ENCODE data around the gene GTF3C2. TPM values are rescaled to one million over a fixed set of nuclear protein-coding genes. Genes with fewer than 3 reads are reported as not detected.

GTF3C2 gene
- polyA plus RNA-seq (2013, experiment 1 of 2) = 50.7 TPM
- 51.9 TPM for polyA plus RNA-seq (2013, experiment 2 of 2)

GRCh38 chr2:27356382-27357181 is at the start of gene GTF3C2:
Gene GTF3C2 (minus strand): TSS chr2:27356764. CDS start chr2:27343554, 13,210 bp downstream.
- DNase-seq (ENCODE audit: low spot score) = peak; percentile 98
- Histone ChIP-seq H3K18ac (ENCODE audit: low read length) (peak within 1 kb of the TSS; percentile 91), H2AFZ (ENCODE audit: low read length) (peak within 1 kb of the TSS; percentile 96), H3K9ac (ENCODE audit: low read depth, low read length, poor library complexity) (peak within 1 kb of the TSS; percentile 92), H3K4ac (ENCODE audit: low read length) (peak within 1 kb of the TSS; percentile 95), H4K91ac (ENCODE audit: low read depth, low read length, poor library complexity) (no peak within 1 kb of the TSS), H2BK120ac (ENCODE audit: low read depth, low read length) (no peak within 1 kb of the TSS), H2BK12ac (ENCODE audit: low read length) (no peak within 1 kb of the TSS), H3K9me3 (replicated peaks in 1 of 2; ENCODE audit: control insufficient read depth in 2 of 2, insufficient read depth in 1 of 2, low read depth in 1 of 2, low read length in 2 of 2) (peaks cover 0 to 7% of the 10 kb centered on the region in 2 donors), H3K23ac (ENCODE audit: low read depth, low read length, poor library complexity) (peak within 1 kb of the TSS; percentile 29), H3K4me1 (ENCODE audit: control insufficient read depth in 2 of 2, insufficient read depth in 1 of 2, low read depth in 1 of 2, low read length in 2 of 2) (peaks cover 0 to 3% of the 10 kb centered on the region in 2 donors), H3K27me3 (ENCODE audit: control insufficient read depth in 3 of 3, insufficient read depth in 3 of 3, low read depth in 1 of 3, low read length in 3 of 3) (no peaks in the 10 kb centered on the region), H3K4me3 (ENCODE audit: low read length in 2 of 2) (peak within 1 kb of the TSS; percentile 95 to 97), H3K27ac (replicated peaks; ENCODE audit: low read length) (peak within 1 kb of the TSS; percentile 93), H3K79me1 (ENCODE audit: low read depth, low read length) (peaks cover 6% of the 10 kb centered on the region), H3K36me3 (replicated peaks in 1 of 2; ENCODE audit: control insufficient read depth in 2 of 2, insufficient read depth in 2 of 2, low read length in 2 of 2) (peaks cover 0 to 23% of the 10 kb centered on the region in 2 donors), H4K8ac (ENCODE audit: low read depth, low read length) (peak within 1 kb of the TSS; percentile 30), H2BK5ac (ENCODE audit: low read length) (peak within 1 kb of the TSS; percentile 9), H2AK5ac (ENCODE audit: low read depth, low read length) (peak within 1 kb of the TSS; percentile 4), H2BK15ac (ENCODE audit: low read length) (no peak within 1 kb of the TSS), H3K14ac (ENCODE audit: low read length) (peak within 1 kb of the TSS; percentile 89), H3K4me2 (ENCODE audit: insufficient read depth, low read length, poor library complexity, severe bottlenecking) (peak within 1 kb of the TSS; percentile 91)
- WGBS, 2 donors (ENCODE audit: extremely low coverage in 2 of 2, insufficient read length in 2 of 2, insufficient replicate concordance in 1 of 2) = no CpG with 5 or more reads among the region's 67 CpGs

- H3K14ac ChIP-seq (ENCODE audit: low read length) = no peak overlapping the region
- H2AFZ ChIP-seq (ENCODE audit: low read length) = no peak overlapping the region
- no peak overlapping the region for H3K4ac ChIP-seq (ENCODE audit: low read length)
- DNase-seq (ENCODE audit: low spot score) = no peak
- peaks cover 5% of the 10 kb centered on the region for H3K79me1 ChIP-seq (ENCODE audit: low read depth, low read length)
- no peak overlapping the region for H3K4me3 ChIP-seq (ENCODE audit: low read length in 2 of 2)
- H3K9me3 ChIP-seq (replicated peaks in 1 of 2; ENCODE audit: control insufficient read depth in 2 of 2, insufficient read depth in 1 of 2, low read depth in 1 of 2, low read length in 2 of 2) = peaks cover 0 to 9% of the 10 kb centered on the region in 2 donors
- H2BK120ac ChIP-seq (ENCODE audit: low read depth, low read length) = no peak overlapping the region
- H3K9ac ChIP-seq (ENCODE audit: low read depth, low read length, poor library complexity) = no peak overlapping the region
- peaks cover 3 to 46% of the 10 kb centered on the region in 2 donors for H3K36me3 ChIP-seq (replicated peaks in 1 of 2; ENCODE audit: control insufficient read depth in 2 of 2, insufficient read depth in 2 of 2, low read length in 2 of 2)
- H2BK15ac ChIP-seq (ENCODE audit: low read length) = no peak overlapping the region
- no peak overlapping the region for H3K23ac ChIP-seq (ENCODE audit: low read depth, low read length, poor library complexity)
- H2BK5ac ChIP-seq (ENCODE audit: low read length) = no peak overlapping the region
- H3K27me3 ChIP-seq (ENCODE audit: control insufficient read depth in 3 of 3, insufficient read depth in 3 of 3, low read depth in 1 of 3, low read length in 3 of 3) = no peaks in the 10 kb centered on the region
- H3K27ac ChIP-seq (replicated peaks; ENCODE audit: low read length) = no peak overlapping the region
- no peak overlapping the region for H4K91ac ChIP-seq (ENCODE audit: low read depth, low read length, poor library complexity)
- no CpG with 5 or more reads among the region's 2 CpGs for WGBS, 2 donors (ENCODE audit: extremely low coverage in 2 of 2, insufficient read length in 2 of 2, insufficient replicate concordance in 1 of 2)
- H2AK5ac ChIP-seq (ENCODE audit: low read depth, low read length) = no peak overlapping the region
- H3K4me2 ChIP-seq (ENCODE audit: insufficient read depth, low read length, poor library complexity, severe bottlenecking) = no peak overlapping the region
- no peak overlapping the region for H2BK12ac ChIP-seq (ENCODE audit: low read length)
- no peak overlapping the region for H4K8ac ChIP-seq (ENCODE audit: low read depth, low read length)
- H3K18ac ChIP-seq (ENCODE audit: low read length) = no peak overlapping the region
- H3K4me1 ChIP-seq (ENCODE audit: control insufficient read depth in 2 of 2, insufficient read depth in 1 of 2, low read depth in 1 of 2, low read length in 2 of 2) = no peaks in the 10 kb centered on the region
Measured at GRCh38 chr2:27400348-27401135, 44.0 kb upstream of the GTF3C2 start.

GRCh38 chr2:27398962-27399361 is 42.4 kb upstream of the GTF3C2 start:
- Histone ChIP-seq H4K8ac (ENCODE audit: low read depth, low read length) (no peak overlapping the region), H3K23ac (ENCODE audit: low read depth, low read length, poor library complexity) (no peak overlapping the region), H3K4ac (ENCODE audit: low read length) (no peak overlapping the region), H3K4me3 (ENCODE audit: low read length in 2 of 2) (no peak overlapping the region), H2AFZ (ENCODE audit: low read length) (no peak overlapping the region), H3K9ac (ENCODE audit: low read depth, low read length, poor library complexity) (no peak overlapping the region), H2BK120ac (ENCODE audit: low read depth, low read length) (no peak overlapping the region), H2BK15ac (ENCODE audit: low read length) (no peak overlapping the region), H3K9me3 (replicated peaks in 1 of 2; ENCODE audit: control insufficient read depth in 2 of 2, insufficient read depth in 1 of 2, low read depth in 1 of 2, low read length in 2 of 2) (peaks cover 0 to 11% of the 10 kb centered on the region in 2 donors), H2AK5ac (ENCODE audit: low read depth, low read length) (no peak overlapping the region), H3K18ac (ENCODE audit: low read length) (no peak overlapping the region), H3K27me3 (ENCODE audit: control insufficient read depth in 3 of 3, insufficient read depth in 3 of 3, low read depth in 1 of 3, low read length in 3 of 3) (no peaks in the 10 kb centered on the region), H3K14ac (ENCODE audit: low read length) (no peak overlapping the region), H3K79me1 (ENCODE audit: low read depth, low read length) (peaks cover 3% of the 10 kb centered on the region), H3K4me1 (ENCODE audit: control insufficient read depth in 2 of 2, insufficient read depth in 1 of 2, low read depth in 1 of 2, low read length in 2 of 2) (no peaks in the 10 kb centered on the region), H2BK5ac (ENCODE audit: low read length) (no peak overlapping the region), H3K36me3 (replicated peaks in 1 of 2; ENCODE audit: control insufficient read depth in 2 of 2, insufficient read depth in 2 of 2, low read length in 2 of 2) (peaks cover 3 to 37% of the 10 kb centered on the region in 2 donors), H3K4me2 (ENCODE audit: insufficient read depth, low read length, poor library complexity, severe bottlenecking) (no peak overlapping the region), H2BK12ac (ENCODE audit: low read length) (no peak overlapping the region), H4K91ac (ENCODE audit: low read depth, low read length, poor library complexity) (no peak overlapping the region), H3K27ac (replicated peaks; ENCODE audit: low read length) (no peak overlapping the region)
- DNase-seq (ENCODE audit: low spot score) = no peak
- no CpG with 5 or more reads among the region's 5 CpGs for WGBS, 2 donors (ENCODE audit: extremely low coverage in 2 of 2, insufficient read length in 2 of 2, insufficient replicate concordance in 1 of 2)

- Histone ChIP-seq H4K8ac (ENCODE audit: low read depth, low read length) (no peak overlapping the region), H3K4me3 (ENCODE audit: low read length in 2 of 2) (no peak overlapping the region), H3K4me1 (ENCODE audit: control insufficient read depth in 2 of 2, insufficient read depth in 1 of 2, low read depth in 1 of 2, low read length in 2 of 2) (no peaks in the 10 kb centered on the region), H3K4me2 (ENCODE audit: insufficient read depth, low read length, poor library complexity, severe bottlenecking) (no peak overlapping the region), H3K9me3 (replicated peaks in 1 of 2; ENCODE audit: control insufficient read depth in 2 of 2, insufficient read depth in 1 of 2, low read depth in 1 of 2, low read length in 2 of 2) (peaks cover 0 to 3% of the 10 kb centered on the region in 2 donors), H3K27me3 (ENCODE audit: control insufficient read depth in 3 of 3, insufficient read depth in 3 of 3, low read depth in 1 of 3, low read length in 3 of 3) (no peaks in the 10 kb centered on the region), H2BK12ac (ENCODE audit: low read length) (no peak overlapping the region), H3K79me1 (ENCODE audit: low read depth, low read length) (peaks cover 6% of the 10 kb centered on the region), H3K27ac (replicated peaks; ENCODE audit: low read length) (no peak overlapping the region), H3K4ac (ENCODE audit: low read length) (no peak overlapping the region), H4K91ac (ENCODE audit: low read depth, low read length, poor library complexity) (no peak overlapping the region), H3K23ac (ENCODE audit: low read depth, low read length, poor library complexity) (peak overlapping the region; percentile 73), H2AK5ac (ENCODE audit: low read depth, low read length) (no peak overlapping the region), H3K9ac (ENCODE audit: low read depth, low read length, poor library complexity) (no peak overlapping the region), H2BK5ac (ENCODE audit: low read length) (no peak overlapping the region), H2BK15ac (ENCODE audit: low read length) (no peak overlapping the region), H2AFZ (ENCODE audit: low read length) (no peak overlapping the region), H3K14ac (ENCODE audit: low read length) (no peak overlapping the region), H3K36me3 (replicated peaks in 1 of 2; ENCODE audit: control insufficient read depth in 2 of 2, insufficient read depth in 2 of 2, low read length in 2 of 2) (peaks cover 10 to 27% of the 10 kb centered on the region in 2 donors), H3K18ac (ENCODE audit: low read length) (no peak overlapping the region), H2BK120ac (ENCODE audit: low read depth, low read length) (no peak overlapping the region)
- no peak for DNase-seq (ENCODE audit: low spot score)
- WGBS, 2 donors (ENCODE audit: extremely low coverage in 2 of 2, insufficient read length in 2 of 2, insufficient replicate concordance in 1 of 2) = no CpG with 5 or more reads among the region's 33 CpGs
Measured at GRCh38 chr2:27393225-27393624, 36.7 kb upstream of the GTF3C2 start.

All from neuronal stem cell (in vitro differentiated cells).